Stimulated activated CD8-positive, alpha-beta memory T cell treated with anti-CD3 and anti-CD28 coated beads, Interleukin-15, amount 100 ng/mL, for 4 hours (primary cell): ENCODE measurements around the gene SLC15A3.

Experiments used
- DNase-seq, 2 donors: peaks; one replicate each; pipeline ENCODE4 v3.0.0-alpha.2; 2020; ENCODE audit warnings: low read depth in 2 of 2

Gene SLC15A3

GRCh38 chr11:60951904-60952741 is at the start of gene SLC15A3:
Gene SLC15A3 (minus strand): TSS chr11:60952176. CDS start chr11:60951551, 625 bp downstream.
- DNase-seq, result no peak

GRCh38 chr11:61000426-61000825 is 48.5 kb upstream of the SLC15A3 start:
- DNase-seq, result no peak

GRCh38 chr11:60996381-60997138 is 44.6 kb upstream of the SLC15A3 start:
- no peak for DNase-seq

GRCh38 chr11:60995798-60996197 is 43.8 kb upstream of the SLC15A3 start:
- no peak for DNase-seq

GRCh38 chr11:60994541-60995080 is 42.6 kb upstream of the SLC15A3 start:
- no peak for DNase-seq

- no peak for DNase-seq
These were observed 41.6 kb upstream of the SLC15A3 start for GRCh38 chr11:60993615-60994014.

GRCh38 chr11:60992842-60993409 is 41.0 kb upstream of the SLC15A3 start:
- DNase-seq, result no peak

GRCh38 chr11:60991457-60991856 is 39.5 kb upstream of the SLC15A3 start:
- DNase-seq, result no peak

- DNase-seq, result no peak
These were observed 37.2 kb upstream of the SLC15A3 start for GRCh38 chr11:60989093-60989650.

GRCh38 chr11:60988658-60989057 is 36.7 kb upstream of the SLC15A3 start:
- no peak for DNase-seq

- no peak for DNase-seq
These were observed 35.8 kb upstream of the SLC15A3 start for GRCh38 chr11:60987577-60988277.

- DNase-seq, result peak; percentile 74 to 88
These were observed 34.3 kb upstream of the SLC15A3 start for GRCh38 chr11:60985991-60986915.

GRCh38 chr11:60985501-60985900 is 33.5 kb upstream of the SLC15A3 start:
- DNase-seq, result no peak

- no peak for DNase-seq
These were observed 32.7 kb upstream of the SLC15A3 start for GRCh38 chr11:60984636-60985035.

GRCh38 chr11:60984149-60984548 is 32.2 kb upstream of the SLC15A3 start:
- DNase-seq, result no peak

GRCh38 chr11:60982184-60982583 is 30.2 kb upstream of the SLC15A3 start:
- no peak for DNase-seq

GRCh38 chr11:60981515-60981914 is 29.5 kb upstream of the SLC15A3 start:
- DNase-seq, result no peak

- peak in 1 of 2 donors; percentile 31 for DNase-seq
These were observed 26.8 kb upstream of the SLC15A3 start for GRCh38 chr11:60978546-60979380.

- no peak for DNase-seq
These were observed 25.9 kb upstream of the SLC15A3 start for GRCh38 chr11:60977836-60978235.
